Activated CD4-positive, alpha-beta T cell treated with anti-CD3 and anti-CD28 coated beads, Interleukin-2, amount 50 U/mL, for 4 hours (primary cell): ENCODE results near the gene HID1.
"Not testable (repeated sequence)": the region's sequence is repeated elsewhere in the genome, so short reads cannot be mapped to it uniquely, and the experiment has no call there.

ENCODE experiments used
- DNase-seq, 2 experiments: peaks; one replicate each; pipeline ENCODE4 v3.0.0-alpha.2; 2020

The HID1 gene, protein sequence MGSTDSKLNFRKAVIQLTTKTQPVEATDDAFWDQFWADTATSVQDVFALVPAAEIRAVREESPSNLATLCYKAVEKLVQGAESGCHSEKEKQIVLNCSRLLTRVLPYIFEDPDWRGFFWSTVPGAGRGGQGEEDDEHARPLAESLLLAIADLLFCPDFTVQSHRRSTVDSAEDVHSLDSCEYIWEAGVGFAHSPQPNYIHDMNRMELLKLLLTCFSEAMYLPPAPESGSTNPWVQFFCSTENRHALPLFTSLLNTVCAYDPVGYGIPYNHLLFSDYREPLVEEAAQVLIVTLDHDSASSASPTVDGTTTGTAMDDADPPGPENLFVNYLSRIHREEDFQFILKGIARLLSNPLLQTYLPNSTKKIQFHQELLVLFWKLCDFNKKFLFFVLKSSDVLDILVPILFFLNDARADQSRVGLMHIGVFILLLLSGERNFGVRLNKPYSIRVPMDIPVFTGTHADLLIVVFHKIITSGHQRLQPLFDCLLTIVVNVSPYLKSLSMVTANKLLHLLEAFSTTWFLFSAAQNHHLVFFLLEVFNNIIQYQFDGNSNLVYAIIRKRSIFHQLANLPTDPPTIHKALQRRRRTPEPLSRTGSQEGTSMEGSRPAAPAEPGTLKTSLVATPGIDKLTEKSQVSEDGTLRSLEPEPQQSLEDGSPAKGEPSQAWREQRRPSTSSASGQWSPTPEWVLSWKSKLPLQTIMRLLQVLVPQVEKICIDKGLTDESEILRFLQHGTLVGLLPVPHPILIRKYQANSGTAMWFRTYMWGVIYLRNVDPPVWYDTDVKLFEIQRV

DNA sequence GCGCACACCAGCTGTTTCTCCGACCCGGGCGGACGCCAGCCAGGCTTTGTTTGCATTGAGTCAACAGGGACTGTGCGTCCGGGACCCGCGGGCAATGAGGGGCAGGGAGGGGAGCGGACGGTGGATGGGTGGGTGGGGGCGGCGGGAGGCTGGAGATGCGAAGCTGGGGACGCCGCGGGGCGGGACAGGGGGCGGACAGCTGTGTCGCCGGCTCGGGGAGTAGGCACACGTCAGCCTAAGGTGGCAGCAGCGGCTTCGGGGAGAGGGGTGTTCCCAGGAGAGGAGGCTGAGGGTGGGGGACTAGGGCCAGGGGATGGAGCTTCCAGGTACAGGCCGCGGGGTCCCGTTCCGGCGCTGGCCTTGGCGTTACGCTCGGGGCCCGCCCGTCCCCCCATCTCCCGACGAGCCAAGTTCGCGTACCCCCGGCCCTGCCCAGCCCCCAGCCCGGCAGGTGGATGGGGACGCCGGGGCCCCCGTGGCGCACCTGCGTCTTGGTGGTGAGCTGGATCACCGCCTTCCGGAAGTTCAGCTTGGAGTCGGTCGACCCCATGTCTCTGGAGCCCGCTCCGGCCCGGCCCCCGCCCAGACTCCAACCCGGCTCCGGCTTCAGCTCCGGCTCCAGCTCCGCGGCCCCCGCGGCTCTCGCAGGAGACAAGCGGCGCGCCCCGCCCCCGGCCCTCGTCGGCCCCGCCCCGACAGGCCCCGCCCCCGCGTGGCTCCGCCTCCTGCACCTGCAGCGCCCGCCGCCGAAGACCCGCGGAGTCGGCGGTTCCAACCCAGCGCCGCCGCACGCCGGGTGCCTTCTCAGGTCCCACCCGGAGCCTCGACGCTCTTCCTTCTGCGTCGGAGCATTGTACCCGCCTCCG is at the start of gene HID1:
TSS of gene HID1 (minus strand) at position 653 of the 866 bp plus-strand sequence. CDS start at position 550, 103 bp downstream.
- DNase-seq = peak; percentile 75 to 78

DNA sequence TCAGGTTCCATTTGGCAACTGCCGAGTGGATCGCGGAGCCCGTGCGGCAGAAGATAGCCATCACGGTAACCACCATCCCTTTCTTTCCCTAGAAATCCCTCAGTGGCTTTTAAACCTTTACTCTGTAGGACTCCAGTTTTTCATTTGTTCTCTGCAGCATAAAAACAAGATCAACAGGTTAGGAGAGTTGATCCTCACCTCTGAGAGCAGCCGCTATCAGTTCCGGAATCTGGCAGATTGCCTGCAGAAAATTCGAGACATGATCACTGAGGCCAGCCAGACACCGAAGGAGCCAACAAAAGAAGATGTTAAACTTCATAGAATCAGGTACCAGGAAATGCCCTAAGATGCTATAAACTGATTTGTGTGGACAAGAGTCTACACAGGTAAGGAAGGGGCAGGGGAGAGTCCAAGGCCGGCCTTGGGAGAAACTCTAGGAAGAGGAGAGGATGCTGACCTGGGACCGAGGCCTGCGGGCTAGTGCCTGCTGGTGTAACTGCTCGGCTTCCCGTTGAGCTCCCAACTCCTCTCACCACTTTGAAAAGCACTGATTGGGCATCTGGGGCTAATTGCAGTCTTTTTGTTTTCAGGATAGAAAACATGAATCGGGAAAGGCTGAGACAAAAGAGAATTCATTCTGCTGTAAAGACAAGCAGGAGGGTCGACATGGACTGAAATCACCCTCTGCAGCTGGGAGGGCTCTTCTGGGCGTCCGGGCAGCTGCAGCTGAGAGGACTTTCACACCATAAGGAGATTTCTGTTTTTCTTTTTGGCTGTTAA is 48.0 kb upstream of the HID1 start:
- DNase-seq = no peak

DNA sequence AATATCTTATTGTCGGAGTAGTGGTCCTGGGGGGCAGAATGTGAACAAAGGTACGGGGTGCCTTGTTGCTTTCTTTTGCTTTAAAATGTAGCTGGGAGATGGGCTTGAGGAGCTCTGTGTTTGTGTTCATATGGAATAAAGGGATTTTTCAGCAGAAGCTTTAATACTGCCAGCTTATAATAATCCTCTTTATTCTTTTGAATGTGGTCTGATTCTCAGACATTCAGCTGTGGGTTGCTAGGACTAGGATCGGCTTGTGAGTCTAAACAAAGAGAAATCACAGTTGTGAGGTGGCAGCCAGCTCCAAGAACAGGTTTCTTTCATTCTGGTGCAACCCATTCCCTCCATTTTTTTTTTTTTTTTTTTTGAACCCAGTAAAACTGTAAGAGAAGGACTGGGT is 47.2 kb upstream of the HID1 start:
- no peak for DNase-seq

DNA sequence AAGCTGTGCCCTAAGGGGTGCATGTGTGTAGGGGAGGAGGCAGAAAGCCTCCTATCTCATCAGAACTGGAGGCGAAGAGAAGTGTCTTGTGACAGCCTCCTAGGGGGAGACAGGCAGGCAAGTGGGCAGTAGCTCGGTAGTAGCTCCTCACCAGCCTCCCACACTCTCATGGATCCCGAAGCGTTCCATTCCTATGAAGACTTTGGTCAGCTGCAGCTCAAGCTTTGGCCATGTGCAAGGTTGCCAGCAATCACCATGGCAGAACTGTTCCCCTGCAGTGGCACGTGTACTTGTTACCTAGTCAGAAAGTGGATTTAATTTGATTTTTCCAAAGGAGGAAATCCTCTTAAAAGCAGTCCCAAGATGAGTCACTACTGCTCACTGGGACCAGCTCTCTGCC is 46.6 kb upstream of the HID1 start:
- no peak for DNase-seq

DNA sequence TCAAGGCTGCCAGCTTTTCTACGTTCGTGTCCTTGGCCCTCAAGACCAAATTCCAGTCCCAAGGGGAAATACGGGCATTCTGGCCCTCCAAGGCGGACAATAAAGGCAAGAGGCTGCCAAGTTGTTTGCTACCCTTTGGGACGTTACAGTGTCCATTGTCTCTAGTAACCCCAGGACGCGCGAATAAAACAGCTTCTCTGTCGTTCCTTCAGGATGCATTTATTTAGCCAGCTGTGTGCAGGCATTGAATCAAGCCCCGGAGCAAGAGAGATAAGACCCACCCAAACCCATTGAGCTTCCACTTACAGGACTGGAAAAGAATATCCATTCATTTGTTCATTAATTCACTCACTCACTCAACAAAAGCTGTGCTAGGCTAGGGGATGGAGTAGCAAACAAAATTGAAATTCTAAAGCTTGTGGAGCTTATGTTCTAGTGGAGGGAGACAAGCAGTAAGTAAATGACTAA is 40.6 kb upstream of the HID1 start:
- DNase-seq = no peak

DNA sequence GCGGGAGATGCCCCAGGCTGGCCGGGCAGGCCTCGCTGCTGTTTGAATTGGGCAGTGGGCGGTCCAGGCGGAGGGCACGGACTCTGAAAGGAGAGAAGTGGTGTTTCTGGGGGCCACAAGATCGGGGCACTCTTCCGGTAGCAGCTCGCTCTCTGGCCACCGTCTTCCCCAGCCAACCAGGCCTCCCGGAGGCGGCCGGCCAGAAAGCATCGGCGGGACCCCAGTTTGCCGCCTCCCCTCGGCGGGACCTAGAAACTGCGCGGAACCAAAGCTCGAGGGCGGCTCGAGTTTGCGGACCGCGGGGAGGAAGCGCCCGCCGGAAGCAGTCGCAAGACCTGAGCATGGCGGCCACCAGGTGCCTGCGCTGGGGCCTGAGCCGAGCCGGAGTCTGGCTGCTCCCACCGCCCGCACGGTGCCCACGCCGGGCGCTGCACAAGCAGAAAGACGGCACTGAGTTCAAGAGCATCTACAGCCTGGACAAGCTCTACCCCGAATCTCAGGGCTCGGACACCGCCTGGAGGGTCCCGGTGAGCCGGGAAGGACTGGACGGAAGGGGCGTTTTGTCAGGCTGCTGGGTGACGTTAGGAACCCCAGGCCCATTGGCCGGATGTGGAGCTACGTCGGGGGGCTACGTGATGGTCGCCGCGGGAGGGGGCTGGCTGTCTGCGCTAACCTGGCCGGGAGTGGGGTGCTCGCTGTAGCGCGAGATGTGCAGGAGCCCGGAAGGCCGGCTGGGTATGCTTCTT is 40.0 kb upstream of the HID1 start, which contains the start of gene MRPL58:
TSS of gene MRPL58 (plus strand) at position 325 of the 746 bp plus-strand sequence. CDS start at position 342, 17 bp downstream.
- DNase-seq = peak; percentile 71

DNA sequence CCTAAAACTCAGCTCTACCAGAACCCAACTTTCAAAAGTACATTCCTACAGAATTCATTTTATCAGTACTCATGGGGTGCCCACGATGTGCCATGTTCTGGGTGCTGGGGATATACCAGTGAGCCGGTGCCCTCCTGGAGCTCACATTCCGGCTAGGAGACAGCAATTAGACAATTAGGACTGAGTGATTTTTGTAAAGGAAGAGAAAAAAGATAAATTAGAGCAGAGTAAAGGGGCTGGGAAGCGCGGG is 39.5 kb upstream of the HID1 start:
- no peak for DNase-seq

DNA sequence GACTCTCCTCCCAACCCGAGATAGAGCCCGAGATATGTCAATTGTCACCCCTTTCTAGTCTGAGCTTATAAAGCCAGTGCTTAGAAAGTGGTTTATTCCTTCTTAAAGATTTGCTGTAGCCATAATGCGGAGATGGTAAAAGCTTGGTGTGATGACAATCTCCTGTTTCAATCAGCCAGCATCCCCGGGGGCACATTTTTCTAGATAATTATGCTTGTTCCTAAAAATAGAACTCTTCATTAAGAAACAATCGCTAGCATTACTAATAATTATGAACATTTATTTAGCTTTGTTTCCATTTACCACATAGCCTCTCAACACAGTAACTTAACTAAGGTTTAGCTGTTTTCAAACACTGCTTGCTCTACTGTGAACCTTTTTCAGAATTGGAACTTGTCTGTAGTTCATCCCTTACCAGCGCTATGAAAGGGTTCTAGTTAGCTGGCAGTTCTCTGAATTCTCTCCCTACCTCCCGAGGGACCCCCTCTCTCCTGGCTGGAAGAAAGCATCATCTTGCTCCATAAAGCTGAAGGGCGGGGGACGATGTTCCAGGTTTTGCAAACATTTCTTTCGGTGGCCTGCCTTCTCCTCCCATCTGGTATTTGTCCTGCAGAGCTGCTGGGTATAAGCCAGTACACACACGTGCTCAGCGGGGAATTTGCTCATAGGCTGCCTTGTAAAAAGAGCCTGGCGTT is 39.0 kb upstream of the HID1 start:
- DNase-seq = no peak

DNA sequence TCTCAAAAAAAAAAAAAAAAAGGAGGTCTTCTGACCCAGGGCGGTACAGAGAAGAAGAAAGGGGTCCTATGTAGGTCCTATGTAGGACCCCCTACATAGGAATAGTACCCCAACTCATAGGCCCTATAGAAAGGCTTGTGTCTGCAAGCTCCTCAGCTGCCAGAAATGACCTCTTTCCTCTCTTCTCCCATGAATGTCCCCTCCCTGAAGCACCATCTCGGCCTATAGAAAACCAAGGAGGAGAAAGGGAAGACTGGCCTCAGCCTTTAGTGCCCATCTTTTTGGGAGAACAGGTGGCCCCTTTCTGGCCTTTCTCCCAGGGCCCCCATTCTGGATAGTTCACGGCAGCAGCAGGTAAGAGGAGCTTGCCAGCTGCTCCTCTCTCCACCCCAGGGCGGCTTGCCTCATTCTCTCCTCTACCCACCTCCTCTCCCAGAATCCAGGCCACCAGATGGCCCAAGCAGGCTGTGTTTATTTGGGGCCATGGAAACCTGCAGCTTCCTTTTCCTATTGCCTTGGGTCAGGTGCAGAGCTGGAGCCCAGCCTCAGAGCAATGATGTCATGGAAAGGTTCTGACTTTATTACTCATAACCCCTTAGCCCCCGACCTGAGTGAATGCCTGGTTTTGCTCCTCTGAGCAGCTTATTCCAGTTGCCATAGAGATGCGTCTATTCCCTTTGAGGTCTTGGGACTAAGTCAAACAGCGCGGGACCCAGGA is 38.3 kb upstream of the HID1 start:
- no peak for DNase-seq

DNA sequence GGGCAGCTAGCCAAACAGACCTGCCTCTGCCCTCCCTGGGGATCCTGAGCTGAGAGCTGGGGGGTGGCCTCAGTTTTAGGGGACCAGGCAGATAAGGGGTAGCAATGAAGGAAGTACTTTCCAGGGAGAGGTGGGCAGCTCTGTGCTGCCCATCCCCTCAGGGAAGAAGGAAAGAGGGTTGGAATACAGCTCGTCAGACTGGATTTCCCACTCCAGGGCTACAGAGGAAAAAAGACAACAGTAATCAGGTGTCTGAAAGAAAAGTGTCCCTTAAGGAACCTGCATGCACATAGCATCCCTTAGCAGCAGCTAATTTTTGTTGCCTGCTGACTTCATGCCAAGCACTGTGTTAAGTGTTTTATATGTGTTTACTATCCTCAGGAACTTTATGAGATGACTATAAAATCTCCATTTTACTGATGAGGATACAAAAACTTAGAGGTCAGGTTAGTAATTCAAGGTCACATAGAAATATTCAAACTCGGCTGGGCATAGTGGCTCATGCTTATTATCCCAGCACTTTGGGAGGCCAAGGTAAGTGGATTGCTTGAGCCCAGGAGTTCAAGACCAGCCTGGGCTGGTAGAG is 36.7 kb upstream of the HID1 start:
- DNase-seq = no peak

DNA sequence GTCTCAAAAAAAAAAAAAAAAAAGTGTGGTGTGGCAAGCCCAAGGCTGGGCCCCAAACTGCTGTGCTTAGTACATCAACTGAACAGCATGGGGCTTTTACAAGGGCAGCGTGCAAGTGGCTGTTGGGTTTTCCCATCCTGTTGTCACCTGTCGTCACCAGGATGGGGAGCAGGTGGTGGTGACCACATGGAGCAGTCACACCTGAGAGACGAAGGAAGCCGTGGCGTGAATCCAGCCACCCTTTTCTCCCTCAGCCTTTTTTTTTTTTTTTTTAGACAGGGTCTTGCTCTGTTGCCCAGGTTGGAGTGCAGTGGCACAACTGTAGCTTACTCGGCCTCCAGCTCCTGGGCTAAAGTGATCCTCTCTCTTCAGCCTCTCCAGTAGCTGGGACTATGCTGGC is 35.8 kb upstream of the HID1 start:
- DNase-seq = no peak

DNA sequence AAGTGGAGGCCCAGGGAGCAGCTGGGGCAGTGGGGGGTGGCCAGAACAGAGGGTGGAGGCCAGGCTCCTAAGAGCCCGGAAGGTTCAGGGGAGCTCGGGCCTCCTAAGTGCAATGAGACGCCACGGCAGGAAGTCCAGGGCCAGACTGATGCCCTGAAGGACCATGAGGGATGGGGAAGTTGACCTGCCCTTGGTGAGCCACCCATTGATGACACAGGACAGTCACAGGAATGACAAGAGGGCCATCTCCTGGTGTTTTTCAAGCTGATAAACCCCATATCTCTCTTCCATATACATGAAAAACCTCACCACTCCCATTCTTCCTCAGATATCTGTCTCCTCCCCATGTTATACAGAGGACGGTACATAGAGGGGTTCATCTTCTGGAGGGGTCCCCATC is 34.1 kb upstream of the HID1 start:
- DNase-seq = no peak

DNA sequence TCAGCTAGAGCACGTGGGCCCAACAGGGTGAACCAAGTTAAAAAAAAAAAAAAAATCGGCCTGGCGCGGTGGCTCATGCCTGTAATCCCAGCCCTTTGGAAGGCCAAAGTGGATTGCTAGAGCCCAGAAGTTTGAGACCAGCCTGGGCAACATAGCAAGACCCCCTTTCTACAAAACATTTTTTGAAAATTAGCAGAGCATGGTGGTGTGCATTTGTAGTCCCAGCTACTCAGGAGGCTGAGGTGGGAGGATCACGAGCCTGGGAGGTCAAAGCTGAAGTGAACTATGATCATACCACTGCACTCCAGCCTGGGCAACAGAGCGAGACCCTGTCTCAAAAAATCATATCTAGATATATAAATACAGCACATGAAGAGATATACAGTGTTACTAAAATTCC is 33.5 kb upstream of the HID1 start:
- DNase-seq = not testable (repeated sequence)

DNA sequence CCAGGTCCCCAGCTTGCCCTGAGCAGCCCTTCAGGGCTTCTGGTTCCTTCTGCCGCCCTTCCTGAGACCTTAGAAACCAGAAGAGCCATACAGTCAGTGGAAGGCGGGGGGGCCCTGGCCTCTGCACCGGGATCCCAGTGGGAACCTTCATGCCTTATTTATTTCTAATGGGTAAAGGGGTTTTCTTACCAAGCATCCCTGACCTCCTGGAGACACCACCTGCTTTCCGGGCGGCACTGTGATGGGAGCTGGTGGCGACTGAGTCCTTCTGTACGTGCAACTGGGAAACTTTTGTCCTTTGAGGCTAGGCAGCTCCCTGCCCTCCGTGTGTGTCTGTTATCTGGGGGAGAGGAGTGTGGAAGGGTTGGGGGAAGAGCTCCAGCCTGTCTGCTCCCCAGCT is 32.7 kb upstream of the HID1 start:
- no peak for DNase-seq

DNA sequence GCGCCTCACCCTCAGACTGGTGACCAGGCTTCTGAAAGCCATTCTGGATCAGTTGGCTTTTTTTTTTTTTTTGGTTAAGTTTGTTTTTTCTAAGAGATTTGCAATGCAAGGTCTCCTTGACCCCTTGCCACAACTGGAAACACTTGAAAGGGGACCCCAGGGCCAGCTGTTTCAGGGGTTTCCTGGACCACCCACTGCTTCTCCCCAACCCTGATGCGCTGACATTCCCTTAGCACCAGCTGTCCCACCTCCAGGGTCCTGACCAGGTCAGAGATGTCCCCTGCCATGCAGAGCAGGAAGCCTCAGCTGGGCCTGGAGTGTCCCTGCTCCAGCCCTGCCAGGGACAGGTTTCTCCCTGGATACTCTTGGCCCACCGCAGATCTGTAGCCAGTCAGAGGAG is 31.8 kb upstream of the HID1 start:
- DNase-seq = no peak

DNA sequence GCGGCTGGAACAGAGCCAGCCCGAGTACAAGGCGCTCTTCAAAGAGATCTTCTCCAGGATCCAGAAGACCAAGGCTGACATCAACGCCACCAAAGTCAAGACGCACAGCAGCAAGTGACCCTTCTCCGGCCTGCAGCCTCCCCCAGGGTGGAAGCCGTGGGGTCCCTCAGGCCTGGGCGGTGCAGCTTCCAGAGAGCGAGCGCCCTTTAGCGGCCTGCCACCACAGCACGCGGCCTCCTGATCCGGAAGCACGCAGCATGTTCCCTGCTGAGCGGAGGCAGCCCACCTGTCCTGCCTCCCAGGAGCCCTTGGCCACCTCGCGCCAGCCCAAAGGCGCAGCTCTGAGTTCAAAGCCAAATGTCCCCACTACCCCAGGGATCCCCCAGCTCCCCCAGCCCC is 31.4 kb upstream of the HID1 start:
- DNase-seq = no peak

DNA sequence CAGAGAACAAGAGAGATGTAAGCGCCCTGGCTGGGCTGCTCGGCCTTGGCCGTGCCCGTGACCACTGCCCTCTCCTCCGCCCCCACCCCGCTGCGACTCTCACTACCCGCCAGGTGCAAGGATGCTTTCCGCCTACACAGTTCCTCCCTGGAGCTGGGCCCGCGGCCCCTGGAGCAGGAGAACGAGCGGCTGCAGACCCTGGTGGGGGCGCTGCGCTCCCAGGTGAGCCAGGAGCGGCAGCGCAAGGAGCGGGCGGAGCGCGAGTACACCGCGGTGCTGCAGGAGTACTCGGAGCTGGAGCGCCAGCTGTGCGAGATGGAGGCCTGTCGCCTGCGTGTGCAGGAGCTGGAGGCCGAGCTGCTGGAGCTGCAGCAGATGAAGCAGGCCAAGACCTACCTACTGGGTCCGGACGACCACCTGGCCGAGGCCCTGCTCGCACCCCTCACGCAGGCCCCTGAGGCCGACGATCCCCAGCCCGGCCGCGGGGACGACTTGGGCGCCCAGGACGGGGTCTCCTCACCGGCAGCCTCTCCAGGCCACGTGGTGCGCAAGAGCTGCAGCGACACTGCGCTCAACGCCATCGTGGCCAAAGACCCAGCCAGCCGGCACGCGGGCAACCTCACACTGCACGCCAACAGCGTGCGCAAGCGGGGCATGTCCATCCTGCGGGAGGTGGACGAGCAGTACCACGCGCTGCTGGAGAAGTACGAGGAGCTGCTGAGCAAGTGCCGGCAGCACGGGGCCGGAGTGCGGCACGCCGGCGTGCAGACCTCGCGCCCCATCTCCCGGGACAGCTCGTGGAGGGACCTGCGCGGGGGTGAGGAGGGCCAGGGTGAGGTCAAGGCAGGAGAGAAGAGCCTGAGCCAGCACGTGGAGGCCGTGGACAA is 30.8 kb upstream of the HID1 start:
- no peak for DNase-seq

DNA sequence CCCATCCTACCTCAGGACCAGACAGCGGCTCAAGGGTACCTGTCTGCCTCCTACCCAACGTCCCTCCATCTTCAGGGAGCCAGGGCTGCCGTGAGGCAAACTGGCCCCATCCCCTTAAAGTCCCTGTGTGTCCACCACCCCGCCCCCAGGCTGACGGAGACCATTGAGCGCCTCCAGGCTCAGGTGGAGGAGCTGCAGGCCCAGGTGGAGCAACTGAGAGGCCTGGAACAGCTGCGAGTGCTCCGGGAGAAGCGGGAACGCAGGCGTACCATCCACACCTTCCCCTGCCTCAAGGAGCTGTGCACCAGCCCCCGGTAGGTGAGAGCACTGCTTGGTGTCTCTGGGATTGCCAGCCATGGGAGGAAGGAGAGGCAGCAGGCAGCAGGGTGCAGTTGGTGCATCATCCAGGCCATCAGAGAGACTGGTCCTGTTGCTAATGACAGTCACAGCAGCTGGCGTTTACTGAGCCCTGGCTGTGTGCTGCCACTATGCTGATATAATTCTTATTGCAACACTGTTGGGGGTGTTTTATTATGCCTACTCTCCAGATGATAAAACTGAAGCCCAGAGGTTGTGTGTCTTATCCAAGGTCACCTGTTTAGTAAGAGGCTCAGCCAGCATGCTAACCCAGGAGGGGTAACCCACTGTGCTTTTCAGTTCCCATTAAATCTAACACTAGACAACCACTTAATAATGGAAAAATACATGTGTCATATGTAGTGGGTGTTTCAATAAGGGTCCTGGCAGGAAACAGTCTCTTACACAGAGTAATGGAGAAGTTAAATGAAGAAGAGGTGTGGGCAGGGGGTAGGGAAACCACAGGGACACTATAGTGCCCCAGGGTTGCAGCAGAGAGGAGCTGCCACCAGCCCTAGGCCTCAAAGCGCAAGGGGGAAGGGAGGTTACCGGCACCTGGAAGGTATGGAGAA is 29.6 kb upstream of the HID1 start:
- no peak for DNase-seq
